RKO (cell line): ENCODE measurements around the gene VTI1A.

Experiments
- DNase-seq: peaks from one replicate; pipeline ENCODE4 v3.0.0-alpha.2; 2016; ENCODE audit warnings: low spot score

Gene VTI1A

DNA sequence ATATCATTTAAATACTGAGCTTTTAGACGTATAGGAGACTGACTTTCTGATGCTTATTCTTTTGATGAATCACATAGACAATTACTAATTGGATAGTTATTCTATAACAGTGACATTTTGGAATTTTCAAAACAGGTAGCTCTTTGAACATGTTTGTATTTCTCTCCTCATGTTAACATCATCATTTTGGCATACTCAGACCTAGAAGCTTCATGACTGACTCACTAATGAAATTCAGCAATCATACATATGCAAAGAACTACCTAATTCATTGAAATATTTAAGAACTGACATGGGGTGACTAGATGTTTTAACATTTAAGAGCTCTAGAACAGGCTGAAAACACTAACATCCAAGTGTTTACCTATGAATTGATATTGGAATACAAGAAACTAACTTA is 192.3 kb downstream of the VTI1A start:
- peak; percentile 23 for DNase-seq

DNA sequence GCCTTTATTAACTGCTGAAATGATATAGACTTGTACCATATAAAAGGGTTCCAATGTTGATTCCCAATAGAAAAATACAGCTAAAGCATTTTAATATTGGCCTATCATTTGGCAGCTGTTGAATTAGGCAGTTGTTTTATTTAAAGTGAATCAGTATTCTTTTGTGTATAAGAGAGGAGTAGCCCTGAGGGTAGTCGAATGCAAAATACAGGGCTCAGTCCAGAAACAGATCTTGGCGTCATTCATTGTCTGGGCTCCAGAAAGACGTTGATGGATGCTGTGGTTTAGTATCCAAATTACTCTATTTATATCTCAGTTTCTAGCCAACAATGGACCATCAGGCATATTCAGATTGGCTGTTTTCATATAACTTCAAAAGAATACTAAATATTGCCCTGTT is 193.6 kb downstream of the VTI1A start:
- DNase-seq, result no peak

DNA sequence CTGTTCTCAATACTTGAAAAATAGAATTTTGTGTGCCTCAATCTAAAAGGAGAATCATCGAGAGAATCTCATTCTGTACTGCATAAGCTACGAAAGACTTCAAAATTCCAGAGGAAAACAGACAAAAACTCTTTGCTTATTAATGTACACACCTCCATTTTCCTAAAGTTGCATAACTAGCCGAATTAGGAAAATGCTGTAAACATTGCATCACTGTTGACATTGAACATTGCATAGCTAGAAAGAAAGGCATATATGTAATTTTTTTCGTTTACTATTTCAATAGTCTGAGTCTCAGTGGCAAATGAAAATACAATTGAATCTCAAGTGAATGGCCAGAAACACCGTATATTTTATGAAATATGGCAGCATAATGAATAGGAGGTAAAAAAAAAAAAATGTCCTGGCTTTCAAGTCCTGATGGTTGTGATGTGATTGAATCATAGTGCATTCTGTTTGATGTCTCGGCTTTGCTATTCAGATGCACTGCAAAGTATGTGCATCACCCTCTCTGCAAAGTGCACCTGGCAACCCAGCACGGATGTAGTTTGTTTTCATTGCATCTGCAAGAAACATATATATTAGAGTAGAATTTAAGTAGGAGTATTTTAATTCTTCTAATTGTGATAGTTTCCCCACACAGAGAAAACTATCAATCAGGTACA is 196.7 kb downstream of the VTI1A start:
- no peak for DNase-seq

DNA sequence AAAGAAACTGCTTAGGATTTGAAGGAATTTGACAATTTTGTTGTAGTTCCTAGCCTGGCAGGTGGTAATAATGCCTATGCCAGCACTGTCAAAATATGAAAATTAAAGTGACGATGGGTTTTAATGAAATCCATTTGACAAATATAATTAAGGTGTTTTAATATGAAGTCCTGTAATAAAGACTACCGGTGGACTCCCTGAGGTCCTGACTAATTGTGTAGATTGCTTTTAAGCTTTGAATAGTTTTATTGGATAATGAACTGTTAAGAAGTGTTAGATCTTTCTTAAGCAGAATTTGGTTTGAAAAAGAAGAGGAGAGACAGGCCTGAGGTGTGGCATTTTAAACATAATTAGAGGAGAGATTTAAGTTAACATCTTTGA is 197.2 kb downstream of the VTI1A start:
- DNase-seq, result no peak

DNA sequence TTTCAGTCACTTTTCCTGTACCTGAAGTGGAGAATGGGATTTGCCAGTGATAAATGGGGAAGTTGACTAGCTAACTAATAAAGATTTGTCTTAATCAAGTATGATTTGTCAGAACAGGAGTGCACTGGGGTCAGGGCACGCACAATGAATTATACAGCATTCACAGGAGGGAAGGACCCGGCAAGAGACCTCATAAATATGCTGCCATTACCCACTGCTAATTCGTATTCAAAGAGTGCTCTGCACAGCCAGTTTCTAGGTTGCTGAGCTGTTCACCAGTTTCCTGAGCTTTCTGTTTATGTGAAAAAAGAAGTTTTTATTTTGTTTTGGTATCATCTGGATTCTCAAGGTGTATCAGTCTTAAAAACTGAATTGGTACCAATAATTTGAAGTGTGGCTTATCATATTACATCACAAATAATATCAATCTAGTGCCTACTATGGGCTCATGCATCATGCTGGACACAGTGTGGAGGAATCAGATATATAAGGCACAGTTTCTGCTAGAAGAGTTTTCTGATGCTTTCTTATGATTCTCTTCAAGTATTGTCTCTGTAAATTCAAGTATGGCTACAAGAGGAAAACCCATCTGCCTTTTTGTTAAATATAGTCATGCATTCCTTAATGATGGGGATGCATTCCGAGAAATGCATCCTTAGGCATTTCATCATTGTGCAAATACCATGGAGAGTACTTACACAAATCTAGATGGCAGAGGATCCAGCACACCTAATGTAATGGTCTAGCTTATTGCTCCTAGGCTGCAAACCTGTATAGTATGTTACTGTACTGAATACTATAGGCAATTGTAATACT is 202.2 kb downstream of the VTI1A start:
- DNase-seq, result no peak

DNA sequence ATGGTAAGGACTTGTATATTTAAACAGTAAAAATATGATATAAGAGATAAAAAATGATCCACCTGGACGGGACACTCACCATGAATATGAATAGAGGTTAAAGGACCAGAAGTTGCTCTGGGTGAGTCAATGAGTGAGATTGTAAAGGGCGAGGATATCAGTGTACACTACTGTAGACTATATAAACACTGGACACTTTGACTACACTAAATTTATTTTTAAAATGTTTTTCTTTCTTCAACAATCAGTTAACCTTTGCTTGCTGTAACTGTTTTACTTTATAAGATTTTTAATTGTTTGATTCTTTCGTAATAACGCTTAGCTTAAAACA is 202.8 kb downstream of the VTI1A start:
- no peak for DNase-seq

DNA sequence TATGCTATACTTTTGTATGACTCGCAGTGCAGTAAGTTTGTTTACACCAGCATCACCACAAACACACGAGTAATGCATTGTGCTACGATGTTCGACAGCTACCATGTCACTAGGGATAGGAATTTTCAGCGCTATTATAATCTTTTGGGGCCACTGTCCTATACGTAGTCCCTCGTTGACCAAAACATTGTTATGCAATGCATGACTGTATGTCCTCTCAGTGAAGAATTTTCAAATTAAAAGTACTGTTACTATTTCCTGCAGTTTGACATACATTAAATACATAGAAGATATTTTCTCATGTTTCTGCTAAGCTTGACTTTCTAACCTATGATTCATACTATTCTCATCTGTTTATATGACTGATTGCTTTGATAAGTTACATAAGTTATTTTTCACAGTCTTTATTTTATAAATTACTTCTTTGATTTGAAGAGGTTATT is 203.6 kb downstream of the VTI1A start:
- no peak for DNase-seq

DNA sequence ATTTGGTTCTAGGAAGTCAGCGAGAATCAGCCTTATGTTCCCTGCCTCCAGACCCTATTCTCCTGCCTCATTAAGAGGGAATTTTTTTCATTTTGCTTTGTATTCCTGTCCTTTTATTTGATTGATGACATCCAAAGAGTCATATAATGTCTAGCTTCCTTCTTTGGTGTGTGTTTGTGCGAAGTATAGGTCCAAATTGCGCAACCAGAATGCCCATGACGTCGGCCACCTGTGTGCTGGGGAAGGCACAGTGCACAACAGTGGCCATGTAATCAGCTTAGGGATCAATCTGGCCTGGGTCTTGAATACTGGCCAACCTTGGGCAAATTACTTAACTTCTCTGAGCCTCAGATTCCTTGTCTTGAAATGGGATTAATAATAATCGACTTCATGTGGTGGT is 206.2 kb downstream of the VTI1A start:
- no peak for DNase-seq

DNA sequence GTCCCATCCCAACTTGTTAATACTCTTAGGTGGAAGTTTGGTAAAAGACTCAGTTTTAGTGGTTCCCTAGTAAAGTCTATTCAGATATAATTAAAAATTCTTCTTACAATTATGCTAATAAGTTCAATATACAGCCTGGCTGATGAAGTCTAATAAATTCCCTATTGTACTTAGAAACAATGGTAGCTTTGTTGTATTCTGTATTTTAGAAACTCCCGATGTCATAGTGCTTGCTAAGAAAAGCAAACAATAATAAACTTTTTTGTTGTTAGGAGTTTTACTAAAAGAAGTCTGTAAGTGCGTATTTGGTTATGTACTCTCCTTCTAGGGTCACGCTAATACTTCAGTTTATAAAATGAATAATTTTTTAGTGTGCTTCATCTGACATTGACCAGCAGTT is 206.8 kb downstream of the VTI1A start:
- DNase-seq, result no peak

DNA sequence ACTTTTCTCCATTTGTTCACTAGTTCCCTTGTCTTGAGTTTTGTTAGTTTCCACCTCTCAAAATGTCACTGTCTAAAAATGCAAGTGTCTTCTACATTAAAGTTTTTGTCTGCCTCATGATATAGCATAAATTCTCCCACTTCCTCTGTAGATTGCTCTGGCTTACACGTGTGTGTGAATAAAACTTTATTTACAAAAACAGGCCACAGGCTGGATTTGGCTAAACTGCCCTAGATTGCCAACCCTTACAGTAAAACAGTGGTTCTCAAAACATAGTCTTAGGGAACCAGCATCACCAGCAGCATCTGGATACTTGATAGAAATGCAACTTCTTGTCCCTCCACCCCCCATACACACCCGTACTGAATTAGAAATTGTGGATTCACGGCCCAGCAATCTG is 207.8 kb downstream of the VTI1A start:
- DNase-seq, result no peak

DNA sequence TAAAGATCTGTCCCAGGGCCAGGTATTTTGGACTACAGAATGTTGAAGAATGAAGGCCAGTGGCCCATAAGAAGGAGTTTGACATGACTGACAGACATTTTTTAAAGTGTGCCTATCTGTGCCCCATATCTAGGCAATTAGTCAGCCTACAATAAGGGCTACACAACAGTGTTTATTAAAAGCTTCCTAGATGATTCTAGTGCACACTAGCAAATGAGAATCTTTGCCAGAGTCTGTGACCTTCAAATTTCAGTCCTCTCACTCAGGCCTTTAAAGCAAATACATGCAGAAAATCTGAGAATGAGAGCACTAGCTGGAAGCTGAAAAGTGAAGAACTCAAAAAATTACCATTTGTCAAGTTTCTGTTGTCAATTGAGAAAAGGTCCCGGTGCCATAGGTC is 208.7 kb downstream of the VTI1A start:
- no peak for DNase-seq

DNA sequence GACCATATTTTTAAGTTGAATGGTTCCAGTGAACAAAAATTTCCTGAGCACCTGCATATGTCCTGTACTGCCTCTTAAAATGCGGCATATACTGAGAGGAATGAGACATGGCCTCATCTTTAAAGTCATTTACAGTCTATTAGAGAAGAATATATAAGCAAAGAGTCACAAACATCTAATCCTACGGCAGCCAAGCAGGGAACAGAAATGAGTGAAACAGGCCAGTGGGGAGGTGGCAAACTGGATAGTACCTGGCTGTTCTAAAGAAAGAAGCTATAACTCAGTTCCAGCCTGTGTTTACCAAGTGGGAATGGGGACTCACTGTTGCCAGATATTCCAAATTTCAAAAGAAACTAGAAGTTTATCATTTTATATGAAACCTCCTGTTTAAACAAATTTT is 211.4 kb downstream of the VTI1A start:
- DNase-seq, result no peak

DNA sequence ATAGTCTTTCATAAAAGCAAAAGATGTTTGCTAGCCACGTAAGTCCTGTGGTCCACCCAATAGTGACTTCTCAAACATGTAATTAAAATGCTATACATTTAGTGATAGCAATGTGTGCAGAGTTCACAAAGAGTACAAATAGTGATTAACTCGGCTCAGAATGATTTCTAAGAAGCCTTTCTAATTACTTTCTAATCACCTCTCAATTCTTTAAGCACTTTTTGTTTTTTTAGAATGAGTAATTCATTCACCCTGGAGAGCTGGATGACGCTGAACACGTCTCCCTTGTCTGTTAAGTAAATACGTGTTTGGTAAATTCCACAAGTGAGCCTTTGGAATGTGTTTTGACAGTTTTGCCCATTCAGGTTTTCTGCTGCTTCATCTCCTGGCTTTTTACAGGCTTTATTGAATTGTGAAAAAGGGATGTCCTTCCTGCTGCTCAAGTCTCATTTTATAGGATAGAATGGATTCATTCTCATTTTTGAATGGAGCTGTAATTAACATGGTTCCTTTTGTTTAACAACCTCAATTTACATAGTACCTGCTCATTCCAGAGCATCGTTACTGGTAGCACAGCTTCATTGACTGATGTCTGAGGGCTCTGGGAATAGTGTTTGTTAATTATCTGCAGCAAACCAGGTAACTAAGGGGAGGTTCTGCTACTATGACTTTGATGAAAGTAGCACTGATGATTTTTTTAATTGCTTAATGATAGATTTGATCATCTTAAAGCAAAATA is 212.1 kb downstream of the VTI1A start:
- no peak for DNase-seq

DNA sequence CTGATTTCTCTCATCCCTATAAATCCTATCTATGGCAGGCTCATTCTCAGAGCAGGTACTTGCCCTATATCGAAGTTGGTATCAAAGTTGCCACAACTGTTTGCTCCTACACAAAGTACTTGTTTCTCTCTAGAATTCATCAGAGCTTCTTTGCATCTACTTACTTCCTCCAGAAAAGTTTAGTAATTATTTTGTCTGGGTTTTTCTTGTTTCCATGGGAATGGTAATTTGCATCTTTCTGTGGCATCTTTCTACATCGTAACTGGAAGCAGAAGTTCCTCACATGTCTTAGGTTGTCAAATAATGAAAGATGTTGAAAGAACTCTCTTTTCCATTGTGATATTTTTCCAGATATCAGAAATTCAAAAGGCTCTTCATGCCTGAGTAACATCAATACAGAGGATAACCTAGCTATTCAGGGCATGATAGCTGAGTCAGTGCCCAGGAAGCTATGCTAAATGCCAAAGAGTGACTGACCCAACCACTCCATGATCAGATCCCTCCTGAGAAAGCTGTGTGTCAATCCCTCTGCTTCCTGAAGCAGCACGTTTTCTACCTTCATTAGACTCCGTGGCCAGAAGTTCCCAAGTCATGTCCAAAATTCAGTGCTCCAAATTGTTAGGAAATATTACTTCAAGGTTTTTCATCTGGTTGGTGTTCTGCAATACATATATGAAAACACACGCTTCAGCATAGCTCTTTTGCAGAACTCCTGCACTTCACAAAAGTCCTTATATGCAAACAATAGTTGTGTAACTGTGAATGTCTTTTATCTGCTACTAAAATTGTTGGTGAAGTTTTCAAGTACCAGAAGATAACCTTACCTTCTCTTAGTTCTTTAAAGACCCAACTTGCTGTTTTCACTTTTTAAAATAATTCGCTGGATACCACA is 216.5 kb downstream of the VTI1A start:
- peak; percentile 41 for DNase-seq

DNA sequence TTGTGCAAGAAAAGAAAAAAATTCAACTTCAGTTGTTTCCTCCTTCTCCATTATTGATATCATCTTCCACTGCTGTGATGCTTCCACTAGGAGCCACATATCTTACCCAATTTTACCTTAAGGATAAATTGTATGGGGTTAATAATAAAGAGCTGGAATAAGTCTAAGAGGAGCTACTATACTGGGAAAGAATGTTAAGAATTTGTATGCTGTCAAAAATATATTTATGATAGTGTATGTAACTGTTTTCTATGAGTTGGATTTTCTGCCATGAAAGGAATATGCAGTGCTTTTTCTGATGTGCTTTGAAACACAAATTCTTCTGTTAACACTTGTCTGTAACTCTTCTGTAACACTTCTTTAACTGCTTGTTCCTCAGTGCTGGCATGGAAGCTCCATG is 219.1 kb downstream of the VTI1A start:
- no peak for DNase-seq

DNA sequence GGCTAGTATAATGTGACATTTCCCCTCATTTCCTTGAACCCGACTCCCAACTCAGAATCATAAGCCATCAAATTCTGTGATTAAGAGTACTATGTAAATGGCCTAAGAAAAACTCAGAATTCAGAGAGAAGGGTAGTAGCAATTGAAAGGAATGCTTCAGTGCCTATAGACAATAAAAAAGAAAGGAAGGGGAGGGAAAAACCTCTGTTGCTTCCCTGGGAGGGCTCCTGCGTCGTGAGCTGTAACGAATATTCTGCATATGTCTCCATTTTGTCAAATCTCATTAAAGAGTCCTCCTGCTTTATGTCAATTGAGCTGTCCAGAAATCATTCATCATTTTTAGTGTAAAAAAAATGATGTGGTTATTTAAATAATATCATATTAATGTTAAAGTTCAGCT is 223.0 kb downstream of the VTI1A start:
- no peak for DNase-seq

DNA sequence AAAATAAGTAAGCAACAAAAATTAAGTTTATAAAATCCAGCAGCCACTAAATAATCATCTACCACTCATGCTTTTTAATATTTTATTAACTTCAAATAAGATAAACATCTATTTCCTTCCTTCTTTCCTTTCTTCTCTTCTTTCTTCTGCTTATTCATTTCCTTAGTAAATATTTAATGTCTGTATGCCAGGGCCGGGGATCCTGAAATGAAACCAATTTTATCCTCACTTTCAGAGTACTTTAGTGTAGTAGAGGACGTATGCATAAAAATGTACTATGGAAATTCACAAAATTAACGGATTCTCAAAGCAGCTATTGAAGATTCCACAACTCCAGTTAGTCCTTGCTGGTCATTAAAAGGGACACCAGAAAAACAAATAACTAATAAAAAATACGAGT is 224.7 kb downstream of the VTI1A start:
- DNase-seq, result no peak

DNA sequence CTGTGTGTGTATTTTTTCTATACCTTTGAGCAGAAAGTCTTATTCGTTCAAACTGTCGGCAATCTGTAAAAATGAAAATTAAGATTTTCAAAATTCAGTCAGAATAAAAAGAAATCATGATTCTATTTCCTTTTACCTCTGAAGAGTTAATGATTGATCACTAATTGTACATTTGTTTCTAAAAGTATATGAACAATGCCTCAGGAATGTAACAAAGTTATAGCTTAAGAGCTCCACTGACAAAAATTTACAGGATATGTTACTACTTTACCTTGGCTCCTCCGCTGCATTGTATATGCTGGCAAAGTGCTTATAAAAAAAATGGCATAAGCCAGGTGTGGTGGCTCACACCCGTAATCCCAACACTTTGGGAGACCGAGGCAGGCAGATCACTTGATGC is 225.7 kb downstream of the VTI1A start:
- no peak for DNase-seq

DNA sequence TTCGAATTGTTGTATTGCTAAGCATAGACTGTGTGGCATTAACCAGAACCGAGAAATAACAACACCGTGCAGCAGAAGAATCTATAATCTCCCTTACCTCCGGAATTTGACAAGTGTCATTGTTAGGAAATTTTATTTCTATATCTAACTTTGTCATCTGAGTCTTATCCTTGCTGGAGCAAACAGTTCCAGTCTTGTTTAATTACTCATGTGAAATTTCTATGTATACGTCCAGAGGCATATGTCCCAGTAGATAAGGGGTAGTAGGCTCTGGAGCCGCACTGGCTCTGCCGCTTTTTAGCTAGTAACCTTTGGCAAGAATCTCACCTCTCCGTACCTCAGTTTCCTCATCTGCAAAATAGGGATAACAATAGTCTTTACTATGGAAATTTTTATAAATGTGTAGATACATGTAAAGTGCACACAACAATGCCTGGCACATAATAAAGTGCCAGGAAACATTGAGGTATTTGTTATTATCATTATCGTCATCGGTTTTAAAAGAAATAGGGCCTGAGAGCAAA is 228.6 kb downstream of the VTI1A start:
- DNase-seq, result no peak

DNA sequence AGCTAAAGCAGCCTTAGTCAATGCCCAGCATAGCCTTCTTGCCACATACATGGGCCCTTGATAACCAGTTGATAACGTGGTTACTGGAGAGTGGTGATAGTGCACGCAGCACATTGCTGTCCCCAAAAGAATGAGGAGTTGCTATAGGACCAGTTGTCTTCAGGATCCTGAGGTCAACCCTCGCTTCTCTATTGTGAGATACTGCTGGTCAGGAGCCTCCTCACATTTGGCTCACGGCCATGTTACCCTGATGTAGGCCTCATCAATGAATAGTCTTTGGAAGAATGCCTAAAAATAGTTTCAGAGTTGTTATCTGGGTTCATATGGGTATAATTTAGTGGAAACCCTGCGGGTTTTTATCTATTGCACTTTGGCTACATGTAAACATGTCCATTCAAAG is 230.7 kb downstream of the VTI1A start:
- DNase-seq, result no peak

DNA sequence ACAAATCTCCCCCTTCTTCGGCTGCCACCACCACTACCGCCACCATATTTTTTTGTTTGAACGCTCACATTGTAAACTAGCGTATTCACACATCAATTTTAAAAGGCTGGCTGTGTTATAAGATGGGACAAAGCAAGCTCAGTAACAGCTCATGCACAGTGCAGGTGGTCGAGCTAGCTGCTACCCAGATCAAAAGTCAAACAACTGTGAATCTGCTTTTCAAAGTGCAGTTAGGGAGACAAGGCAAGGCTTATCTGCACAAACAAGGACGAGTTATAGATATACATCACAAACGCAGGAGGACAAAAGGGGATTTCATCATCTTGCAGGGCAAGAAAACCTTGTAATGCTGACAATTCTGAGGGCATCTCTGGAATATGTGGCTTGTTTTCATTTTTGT is 231.6 kb downstream of the VTI1A start:
- no peak for DNase-seq

DNA sequence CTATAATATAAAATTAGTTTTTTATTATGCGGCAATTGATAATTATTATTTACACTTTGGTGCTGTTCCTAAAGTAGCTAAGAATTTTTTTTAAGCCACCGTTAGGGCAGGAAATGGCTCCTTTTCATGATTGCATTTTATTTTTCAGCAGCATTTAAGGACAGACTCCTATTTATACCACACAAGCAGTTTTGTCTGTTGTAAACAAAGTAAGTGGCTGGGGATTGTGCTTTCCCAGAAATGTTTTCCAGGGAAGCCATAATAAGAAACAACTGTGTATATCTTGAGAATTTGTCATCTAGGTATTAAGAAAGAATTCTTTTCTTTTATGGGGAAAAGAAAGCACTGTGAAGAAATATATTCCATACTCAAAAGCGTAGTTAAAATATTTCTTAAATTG is 232.0 kb downstream of the VTI1A start:
- no peak for DNase-seq
